Sigmoid colon (tissue), 7 donors: Measurements from ENCODE around the gene OR2C3. TPM values are rescaled to one million over a fixed set of nuclear protein-coding genes. Genes with fewer than 3 reads are reported as not detected.

Experiments used
- DNase-seq: peaks from one replicate; pipeline ENCODE4 v3.0.0-alpha.2; 2019
- H3K27ac ChIP-seq, 4 donors: fragments of 200-600 bp; sonication (generic); one replicate each; pipeline ENCODE4 v1.5.1; 2016 to 2019; ENCODE audit warnings: mild to moderate bottlenecking in 1 of 4
- H3K27me3 ChIP-seq, 3 donors: fragments of 200-600 bp; sonication (generic); one replicate each; pipeline ENCODE4 v1.5.1; 2019; ENCODE audit warnings: mild to moderate bottlenecking in 1 of 3
- H3K36me3 ChIP-seq, 4 donors: fragments of 200-600 bp; sonication (generic); one replicate each; pipeline ENCODE4 v1.5.1; 2016 to 2019
- H3K4me1 ChIP-seq, 4 donors: fragments of 200-600 bp; sonication (generic); one replicate each; pipeline ENCODE4 v1.5.1; 2017 to 2019
- H3K4me3 ChIP-seq, 4 donors: fragments of 200-600 bp; sonication (generic); one replicate each; pipeline ENCODE4 v1.5.1; 2017 to 2019; ENCODE audit warnings: mild to moderate bottlenecking in 2 of 4, moderate library complexity in 1 of 4
- H3K9me3 ChIP-seq, 4 donors: fragments of 200-600 bp in 3 of 4; sonication (generic) in 3 of 4; one replicate each; pipeline versions ENCODE4 v1.5.1 to v1.6.1; 2013 to 2019
- EP300 ChIP-seq, 4 donors: sonication (generic); formaldehyde crosslinking; IDR thresholded peaks; one replicate each; pipeline ENCODE4 v1.6.1; 2017; ENCODE audit warnings: antibody characterized with exemption in 4 of 4
- POLR2A ChIP-seq, 2 donors: fragments of 450-650 bp; IDR thresholded peaks; one replicate each; pipeline ENCODE4 v1.6.1; 2016; ENCODE audit warnings: antibody characterized with exemption in 2 of 2, mild to moderate bottlenecking in 2 of 2, moderate library complexity in 2 of 2
- POLR2AphosphoS5 ChIP-seq, 4 donors: sonication (generic); formaldehyde crosslinking; IDR thresholded peaks; one replicate each; pipeline ENCODE4 v1.6.1; 2017; ENCODE audit warnings: antibody characterized with exemption in 4 of 4
- WGBS, 2 donors: extraction: QIAGEN DNeasy Blood & Tissue Kit; methylation state at CpG; one replicate each; pipeline ENCODE4 v1.1.7; 2013; 5-methylcytosine and 5-hydroxymethylcytosine counted together
- intact Hi-C: fragments of 100-400 bp; cut with DNase I; formaldehyde crosslinking; loops from one replicate; pipeline ENCODE4 v1.15.1; 2023
- polyA plus RNA-seq, 3 donors: library from polyadenylated mRNA; stranded (reverse); fragments of 200-250 nt; gene quantifications; one replicate each; pipeline ENCODE4 v1.2.3, GENCODE V29; 2013
- total RNA-seq, 4 donors: library from RNA; depleted of rRNA; stranded (reverse); fragments of >200 nt; gene quantifications; one replicate each; pipeline ENCODE4 v1.1.0, GENCODE V29; 2016
- TF ChIP-seq, protein P1 (sequence below), 4 experiments: fragments of 450-650 bp in 3 of 4; fragments of 200-600 bp in 1 of 4; IDR thresholded peaks; one replicate each; pipeline ENCODE4 v1.5.1; 2016 to 2019; ENCODE audit warnings: antibody characterized with exemption in 4 of 4, mild to moderate bottlenecking in 3 of 4, moderate library complexity in 2 of 4
- donor health status: healthy with polysubstance abuse.
- donor health status: Bipolar disorder and iron deficiency.
- donor health status: healthy.

Gene OR2C3
- total and polyA plus RNA-seq, 7 donors = not detected

DNA sequence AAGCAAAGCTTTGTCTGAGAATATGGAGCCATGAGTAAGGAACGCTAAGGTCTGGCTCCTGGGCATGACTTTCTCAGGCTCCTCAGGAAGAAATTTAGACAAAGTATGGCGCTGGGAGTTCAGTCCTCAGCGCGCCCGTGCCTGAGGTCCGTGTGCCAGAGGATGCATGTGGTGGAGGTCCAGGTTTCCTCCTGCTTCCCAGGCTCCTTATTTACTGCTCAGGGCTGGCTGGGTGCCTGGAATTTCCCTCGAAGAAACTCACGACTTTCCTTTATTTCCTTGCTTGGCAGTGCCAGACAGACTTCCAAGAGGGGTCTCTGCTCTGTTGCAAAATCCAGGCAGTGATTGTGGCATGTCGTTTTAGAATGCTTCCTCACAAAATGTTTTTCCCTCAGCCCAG is 26.0 kb upstream of the OR2C3 start:
- no peak for TF ChIP-seq POLR2AphosphoS5 (IDR thresholded peaks at IDR 0.05)
- no peak for TF ChIP-seq EP300 (IDR thresholded peaks at IDR 0.05)
- TF ChIP-seq, protein P1, sequence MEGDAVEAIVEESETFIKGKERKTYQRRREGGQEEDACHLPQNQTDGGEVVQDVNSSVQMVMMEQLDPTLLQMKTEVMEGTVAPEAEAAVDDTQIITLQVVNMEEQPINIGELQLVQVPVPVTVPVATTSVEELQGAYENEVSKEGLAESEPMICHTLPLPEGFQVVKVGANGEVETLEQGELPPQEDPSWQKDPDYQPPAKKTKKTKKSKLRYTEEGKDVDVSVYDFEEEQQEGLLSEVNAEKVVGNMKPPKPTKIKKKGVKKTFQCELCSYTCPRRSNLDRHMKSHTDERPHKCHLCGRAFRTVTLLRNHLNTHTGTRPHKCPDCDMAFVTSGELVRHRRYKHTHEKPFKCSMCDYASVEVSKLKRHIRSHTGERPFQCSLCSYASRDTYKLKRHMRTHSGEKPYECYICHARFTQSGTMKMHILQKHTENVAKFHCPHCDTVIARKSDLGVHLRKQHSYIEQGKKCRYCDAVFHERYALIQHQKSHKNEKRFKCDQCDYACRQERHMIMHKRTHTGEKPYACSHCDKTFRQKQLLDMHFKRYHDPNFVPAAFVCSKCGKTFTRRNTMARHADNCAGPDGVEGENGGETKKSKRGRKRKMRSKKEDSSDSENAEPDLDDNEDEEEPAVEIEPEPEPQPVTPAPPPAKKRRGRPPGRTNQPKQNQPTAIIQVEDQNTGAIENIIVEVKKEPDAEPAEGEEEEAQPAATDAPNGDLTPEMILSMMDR (IDR thresholded peaks at IDR 0.05) = no peak
- no peak for DNase-seq
- WGBS, 2 donors = 71 to 75% methylated on average over 9 of the region's 9 CpGs
- Histone ChIP-seq H3K4me1 (no peaks in the 10 kb centered on the region), H3K36me3 (no peaks in the 10 kb centered on the region), H3K9me3 (no peaks in the 10 kb centered on the region), H3K27me3 (no peaks in the 10 kb centered on the region), H3K27ac (no peak overlapping the region), H3K4me3 (no peak overlapping the region)
- intact Hi-C loops = no loop called here

DNA sequence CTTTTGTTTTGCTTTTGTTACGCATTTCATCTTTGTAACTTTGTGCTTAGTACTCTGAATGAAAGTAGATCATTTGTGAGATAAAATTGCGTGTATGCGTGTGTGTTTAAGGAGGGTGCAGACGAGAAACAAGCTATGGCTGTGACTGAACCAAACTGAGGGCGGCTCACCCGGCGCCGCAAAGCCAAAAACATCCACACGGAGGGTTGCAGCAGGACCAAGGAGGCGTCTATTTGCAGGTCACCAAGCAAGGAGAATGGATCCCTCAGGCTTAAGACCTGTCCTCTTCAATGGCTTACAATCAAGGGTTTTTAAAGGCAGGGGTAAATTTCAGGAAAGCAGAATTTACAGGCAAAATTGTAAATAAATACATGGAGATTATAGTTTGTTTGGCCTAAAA is 25.5 kb upstream of the OR2C3 start:
- H3K4me3 ChIP-seq = no peak overlapping the region
- TF ChIP-seq POLR2A (IDR thresholded peaks at IDR 0.05) = no peak
- TF ChIP-seq EP300 (IDR thresholded peaks at IDR 0.05) = no peak
- TF ChIP-seq, protein P1 (IDR thresholded peaks at IDR 0.05) = no peak
- no peak for TF ChIP-seq POLR2AphosphoS5 (IDR thresholded peaks at IDR 0.05)
- intact Hi-C loops = no loop called here
- no peaks in the 10 kb centered on the region for H3K36me3 ChIP-seq
- no peaks in the 10 kb centered on the region for H3K9me3 ChIP-seq
- no peak for DNase-seq
- H3K27me3 ChIP-seq = no peaks in the 10 kb centered on the region
- H3K4me1 ChIP-seq = no peaks in the 10 kb centered on the region
- H3K27ac ChIP-seq = no peak overlapping the region
- WGBS, 2 donors = 79 to 80% methylated on average over 10 of the region's 10 CpGs

DNA sequence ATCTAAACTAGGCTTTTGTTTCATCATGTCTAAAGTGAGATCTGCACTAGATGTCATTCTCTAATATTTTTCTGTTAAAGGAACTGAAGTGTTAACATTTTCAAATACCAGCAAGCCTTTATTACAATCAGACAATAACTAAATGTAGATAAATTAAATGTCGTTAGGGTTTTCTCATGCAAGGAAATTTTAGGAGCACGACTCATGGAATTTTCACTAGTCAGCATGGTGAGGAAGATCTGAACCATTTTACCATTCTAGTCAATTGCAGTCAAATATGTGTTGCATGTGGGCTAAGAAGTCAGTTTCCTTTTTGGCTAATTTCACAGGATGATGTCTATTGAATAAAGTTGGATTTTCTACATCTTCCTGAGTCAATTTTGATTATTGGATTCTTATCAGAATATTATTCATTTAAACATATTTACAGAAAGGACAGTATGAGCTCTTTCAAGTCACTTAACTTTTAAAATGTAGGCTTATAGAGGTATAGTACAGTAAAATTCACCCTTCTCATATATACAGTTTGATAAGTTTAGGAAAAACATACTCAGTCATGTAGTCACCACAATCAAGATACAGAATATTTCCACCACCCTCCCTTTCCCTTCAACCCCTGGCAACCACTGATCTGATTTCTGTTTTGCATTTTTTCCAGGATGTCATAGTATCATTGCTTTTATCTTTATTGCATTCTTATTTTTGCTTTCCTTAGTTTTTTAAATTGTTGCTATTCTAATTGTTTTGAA is 21.9 kb upstream of the OR2C3 start:
- Histone ChIP-seq H3K4me1 (no peaks in the 10 kb centered on the region), H3K9me3 (no peaks in the 10 kb centered on the region), H3K4me3 (no peak overlapping the region), H3K27ac (no peak overlapping the region), H3K36me3 (no peaks in the 10 kb centered on the region), H3K27me3 (no peaks in the 10 kb centered on the region)
- no peak for DNase-seq
- intact Hi-C loops = no loop called here
- WGBS, 2 donors = 83 to 86% methylated on average over 2 of the region's 2 CpGs
- TF ChIP-seq EP300 (IDR thresholded peaks at IDR 0.05) = no peak
- TF ChIP-seq POLR2AphosphoS5 (IDR thresholded peaks at IDR 0.05) = no peak
- no peak for TF ChIP-seq POLR2A (IDR thresholded peaks at IDR 0.05)
- TF ChIP-seq, protein P1 (IDR thresholded peaks at IDR 0.05) = no peak

DNA sequence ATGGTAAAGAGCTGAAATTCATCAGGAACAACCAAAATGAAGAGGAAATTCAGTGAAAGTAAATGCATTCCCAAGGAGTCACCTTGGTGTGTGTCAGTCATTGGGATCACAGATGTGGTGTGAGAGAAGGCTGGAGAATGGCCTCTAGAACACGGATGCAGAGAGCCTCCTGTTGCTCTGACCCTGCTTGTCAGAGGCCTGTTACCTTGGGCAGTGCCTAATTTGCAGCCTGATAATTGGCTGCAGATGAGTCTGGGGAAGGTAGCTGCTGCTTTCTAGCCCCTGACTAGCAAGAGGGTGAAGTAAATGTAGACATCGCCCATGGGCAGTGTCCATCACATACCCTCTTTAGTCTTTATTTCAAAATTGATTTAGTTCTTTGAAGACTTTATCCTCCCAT is 16.0 kb upstream of the OR2C3 start:
- Histone ChIP-seq H3K4me3 (no peak overlapping the region), H3K27me3 (no peaks in the 10 kb centered on the region), H3K36me3 (no peaks in the 10 kb centered on the region), H3K27ac (peak overlapping the region in 1 of 4 donors; percentile 32), H3K9me3 (no peaks in the 10 kb centered on the region), H3K4me1 (peaks cover 0 to 6% (median 0%) of the 10 kb centered on the region in 4 donors)
- intact Hi-C loops = no loop called here
- TF ChIP-seq, protein P1 (IDR thresholded peaks at IDR 0.05) = no peak
- TF ChIP-seq POLR2AphosphoS5 (IDR thresholded peaks at IDR 0.05) (no peak), POLR2A (IDR thresholded peaks at IDR 0.05) (no peak), EP300 (IDR thresholded peaks at IDR 0.05) (no peak)
- 64 to 82% methylated on average over 2 of the region's 2 CpGs for WGBS, 2 donors
- DNase-seq = no peak

DNA sequence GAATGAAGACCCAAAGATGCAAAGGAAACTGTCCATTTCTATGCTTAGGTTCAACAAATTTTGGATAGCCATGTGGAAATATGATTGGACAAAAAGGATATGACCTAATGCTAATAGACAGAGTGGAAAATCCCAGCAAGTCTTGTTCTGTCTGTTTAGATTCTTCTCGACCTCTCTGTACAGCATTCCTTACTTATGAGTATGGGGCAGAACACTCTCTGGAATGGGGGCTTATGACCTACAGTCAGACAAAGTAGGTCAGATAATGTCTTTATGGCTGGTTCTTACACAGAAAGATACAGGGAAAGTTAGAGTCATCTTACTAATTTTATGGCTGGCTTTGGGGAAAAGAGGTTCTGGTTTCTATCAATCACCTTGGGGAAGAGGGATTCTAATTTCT is 15.5 kb upstream of the OR2C3 start:
- no peaks in the 10 kb centered on the region for H3K27me3 ChIP-seq
- H3K9me3 ChIP-seq = no peaks in the 10 kb centered on the region
- H3K36me3 ChIP-seq = no peaks in the 10 kb centered on the region
- peaks cover 0 to 6% (median 0%) of the 10 kb centered on the region in 4 donors for H3K4me1 ChIP-seq
- peak overlapping the region in 1 of 4 donors; percentile 32 for H3K27ac ChIP-seq
- WGBS, 2 donors = 57 to 58% methylated on average over 1 of the region's 1 CpG
- no peak for DNase-seq
- no peak overlapping the region for H3K4me3 ChIP-seq
- TF ChIP-seq POLR2AphosphoS5 (IDR thresholded peaks at IDR 0.05) (no peak), EP300 (IDR thresholded peaks at IDR 0.05) (no peak), POLR2A (IDR thresholded peaks at IDR 0.05) (no peak)
- TF ChIP-seq, protein P1 (IDR thresholded peaks at IDR 0.05) = no peak
- intact Hi-C loops = no loop called here
